Measurements from ENCODE around the gene IGFLR1.

Gene IGFLR1

GRCh38 chr19:35766571-35767104 lies 24.4 kb upstream of the IGFLR1 start:
- no peak overlapping the region for H3K27ac ChIP-seq
- no peak for TF ChIP-seq ZFX (IDR thresholded peaks at IDR 0.05; ENCODE audit: borderline replicate concordance)
- TF ChIP-seq, protein P1, sequence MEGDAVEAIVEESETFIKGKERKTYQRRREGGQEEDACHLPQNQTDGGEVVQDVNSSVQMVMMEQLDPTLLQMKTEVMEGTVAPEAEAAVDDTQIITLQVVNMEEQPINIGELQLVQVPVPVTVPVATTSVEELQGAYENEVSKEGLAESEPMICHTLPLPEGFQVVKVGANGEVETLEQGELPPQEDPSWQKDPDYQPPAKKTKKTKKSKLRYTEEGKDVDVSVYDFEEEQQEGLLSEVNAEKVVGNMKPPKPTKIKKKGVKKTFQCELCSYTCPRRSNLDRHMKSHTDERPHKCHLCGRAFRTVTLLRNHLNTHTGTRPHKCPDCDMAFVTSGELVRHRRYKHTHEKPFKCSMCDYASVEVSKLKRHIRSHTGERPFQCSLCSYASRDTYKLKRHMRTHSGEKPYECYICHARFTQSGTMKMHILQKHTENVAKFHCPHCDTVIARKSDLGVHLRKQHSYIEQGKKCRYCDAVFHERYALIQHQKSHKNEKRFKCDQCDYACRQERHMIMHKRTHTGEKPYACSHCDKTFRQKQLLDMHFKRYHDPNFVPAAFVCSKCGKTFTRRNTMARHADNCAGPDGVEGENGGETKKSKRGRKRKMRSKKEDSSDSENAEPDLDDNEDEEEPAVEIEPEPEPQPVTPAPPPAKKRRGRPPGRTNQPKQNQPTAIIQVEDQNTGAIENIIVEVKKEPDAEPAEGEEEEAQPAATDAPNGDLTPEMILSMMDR (IDR thresholded peaks at IDR 0.05), result no peak

DNA sequence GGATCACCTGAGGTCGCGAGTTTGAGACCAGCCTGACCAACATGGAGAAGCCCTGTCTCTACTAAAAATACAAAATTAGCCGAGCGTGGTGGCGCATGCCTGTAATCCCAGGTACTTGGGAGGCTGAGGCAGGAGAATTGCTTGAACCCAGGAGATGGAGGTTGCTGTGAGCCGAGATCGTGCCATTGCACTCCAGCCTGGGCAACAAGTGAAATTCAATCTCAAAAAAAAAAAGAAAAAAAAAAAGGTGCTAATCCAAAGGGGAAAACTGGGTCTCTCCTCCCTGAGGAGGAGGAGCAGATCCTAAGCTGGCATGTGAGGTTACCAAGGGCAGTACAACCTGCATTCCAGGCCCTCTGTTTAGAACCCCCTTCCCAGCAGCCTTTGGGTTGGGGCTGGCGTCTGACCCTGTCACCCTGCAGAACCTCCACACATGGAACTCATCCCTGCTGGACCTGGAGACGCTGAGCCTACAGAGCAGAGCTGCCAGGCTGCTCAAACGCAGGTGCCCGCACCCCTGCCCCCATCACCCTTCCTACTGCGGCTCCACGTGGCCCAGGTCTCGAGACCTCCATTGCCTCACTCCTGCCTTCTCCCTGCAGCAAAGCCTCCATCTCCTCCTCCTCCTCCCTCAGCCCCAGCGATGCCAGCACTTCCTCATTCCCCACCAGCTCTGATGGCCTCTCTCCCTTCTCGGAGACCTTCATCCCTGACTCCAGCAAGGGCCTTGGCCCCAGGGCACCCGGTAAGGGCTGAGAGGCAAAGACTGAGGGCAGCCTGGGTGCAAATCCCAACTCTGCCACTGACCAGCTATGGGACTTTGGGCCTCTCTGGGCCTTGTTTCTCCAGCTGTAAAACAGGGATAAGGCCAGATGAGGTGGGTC lies 22.4 kb upstream of the IGFLR1 start:
- TF ChIP-seq, protein P1 (IDR thresholded peaks at IDR 0.05), result no peak
- TF ChIP-seq ZFX (IDR thresholded peaks at IDR 0.05; ENCODE audit: borderline replicate concordance), result no peak
- H3K27ac ChIP-seq, result no peak overlapping the region

DNA sequence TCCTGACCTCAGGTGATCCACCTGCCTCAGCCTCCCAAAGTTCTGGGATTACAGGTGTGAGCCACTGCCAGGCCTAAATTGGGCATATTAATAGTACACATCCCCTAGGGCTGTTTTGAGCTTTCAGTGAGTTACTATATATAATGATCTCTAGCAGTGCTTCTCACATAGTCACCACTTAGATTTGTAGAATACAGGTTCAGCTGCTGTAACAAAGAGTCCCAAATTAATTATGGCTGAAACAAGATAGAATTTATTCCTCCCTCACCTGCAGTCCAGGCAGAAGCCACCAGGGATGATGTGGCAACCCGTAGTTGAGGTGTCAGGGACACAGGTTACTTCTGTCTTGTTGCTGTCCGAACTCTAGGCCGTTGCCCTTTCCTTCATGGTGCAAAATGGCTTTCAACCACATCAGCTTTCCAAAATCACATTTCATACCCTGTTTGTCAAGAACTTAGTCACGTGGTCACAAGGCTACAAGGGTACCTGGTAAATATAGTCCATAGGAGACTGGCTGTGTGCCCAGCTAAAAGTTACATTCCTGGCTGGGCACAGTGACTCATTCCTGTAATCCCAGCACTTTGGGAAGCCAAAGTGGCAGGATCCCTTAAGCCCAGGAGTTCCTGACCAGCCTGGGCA lies 18.6 kb upstream of the IGFLR1 start:
- no peak for TF ChIP-seq ZFX (IDR thresholded peaks at IDR 0.05; ENCODE audit: borderline replicate concordance)
- TF ChIP-seq, protein P1 (IDR thresholded peaks at IDR 0.05), result no peak
- no peak overlapping the region for H3K27ac ChIP-seq

DNA sequence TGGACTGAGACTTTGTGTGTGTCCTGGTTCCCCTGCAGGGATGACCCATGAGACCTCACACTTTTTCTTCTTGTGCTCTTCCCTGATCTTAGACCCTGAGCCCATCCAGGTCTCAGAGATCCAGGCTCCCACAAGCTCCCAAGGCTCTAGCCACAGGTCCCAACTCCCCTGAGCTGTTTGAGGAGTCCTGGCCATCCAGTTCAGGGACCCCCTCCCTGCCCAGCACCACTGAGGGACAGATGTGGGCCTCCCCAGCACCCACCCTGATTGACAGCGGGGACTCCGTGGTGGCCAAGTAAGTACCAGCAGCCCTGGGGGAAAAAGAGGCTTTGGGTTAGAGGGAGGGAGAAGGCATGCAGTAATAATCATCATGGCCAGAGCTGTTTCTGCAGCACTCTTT lies 17.4 kb upstream of the IGFLR1 start:
- TF ChIP-seq, protein P1 (IDR thresholded peaks at IDR 0.05), result no peak
- TF ChIP-seq ZFX (IDR thresholded peaks at IDR 0.05; ENCODE audit: borderline replicate concordance), result no peak
- no peak overlapping the region for H3K27ac ChIP-seq

DNA sequence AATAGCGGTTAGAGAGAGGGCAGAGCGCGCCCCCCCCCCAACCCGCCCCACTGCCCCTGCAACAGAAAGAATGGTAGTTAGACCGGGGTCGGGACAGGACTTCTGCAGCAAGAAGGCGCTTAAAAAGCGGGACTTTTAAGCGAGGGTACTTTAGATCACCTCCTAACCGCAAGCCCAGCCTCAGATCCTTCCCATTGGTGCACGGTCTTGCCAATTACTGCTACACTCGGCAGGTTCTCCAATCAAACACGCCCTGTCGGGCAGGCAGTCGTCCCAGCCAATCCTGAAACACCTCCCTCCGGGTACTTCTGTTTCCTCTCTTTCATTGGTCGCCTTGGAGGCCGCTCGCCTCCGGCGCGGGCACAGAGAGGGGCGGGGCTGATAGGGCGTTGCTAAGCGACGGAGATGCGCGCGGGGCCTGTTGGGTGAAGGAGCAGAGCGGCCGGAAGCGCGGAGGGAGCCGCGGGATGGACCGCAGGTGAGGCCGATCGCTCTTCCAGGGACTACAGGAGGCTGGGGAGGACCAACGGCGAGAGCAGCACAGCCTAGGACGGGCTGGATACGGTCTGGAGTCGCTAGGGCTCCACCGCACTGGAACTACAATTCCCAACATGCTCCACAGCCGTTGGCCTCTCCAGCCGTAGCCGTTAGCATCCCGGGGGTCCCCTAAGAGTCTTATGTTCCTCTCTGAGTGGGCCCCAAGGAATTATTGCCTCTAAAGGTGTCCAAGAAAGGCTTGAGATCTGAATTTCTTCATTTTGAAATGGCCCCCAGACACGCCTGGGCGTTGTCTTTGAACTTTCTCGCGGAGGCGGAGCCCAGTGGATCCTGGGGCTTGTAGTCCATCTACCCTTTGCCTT lies 15.7 kb upstream of the IGFLR1 start, which contains the start of gene PROSER3:
TSS of gene PROSER3 (plus strand) at position 428 of the 860 bp plus-strand sequence. CDS start at position 468, 40 bp downstream.
- peak within 1 kb of the TSS; percentile 97 for H3K27ac ChIP-seq
- TF ChIP-seq ZFX (IDR thresholded peaks at IDR 0.05; ENCODE audit: borderline replicate concordance), result no peak
- TF ChIP-seq, protein P1 (IDR thresholded peaks at IDR 0.05), result no peak

DNA sequence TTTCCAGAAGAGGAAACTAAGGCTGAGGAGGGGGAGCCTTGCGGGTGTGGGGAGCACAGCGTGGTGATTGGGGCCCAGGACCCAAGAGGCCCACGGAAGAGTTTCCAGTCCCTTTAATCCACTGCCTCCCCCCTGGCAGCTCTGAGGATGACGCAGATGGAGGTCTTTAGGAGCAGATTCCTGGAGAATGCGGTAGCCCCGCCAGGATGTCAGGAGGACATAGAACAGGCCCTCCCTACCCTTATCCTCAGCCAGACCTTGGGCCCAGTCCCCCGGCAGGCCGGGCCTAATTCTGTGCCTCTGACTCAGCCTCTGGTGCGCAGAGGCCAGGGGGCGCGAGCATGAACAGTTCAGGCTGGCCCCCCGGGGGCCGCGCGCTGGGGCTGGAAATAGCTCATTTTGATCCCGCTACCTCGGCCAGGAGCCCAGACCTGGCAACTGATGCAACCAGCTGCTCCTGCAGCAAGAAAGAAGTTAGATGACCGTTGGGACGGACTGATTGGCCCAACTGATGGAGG lies 15.0 kb upstream of the IGFLR1 start:
- peak overlapping the region; percentile 97 for H3K27ac ChIP-seq
- TF ChIP-seq, protein P1 (IDR thresholded peaks at IDR 0.05), result no peak
- TF ChIP-seq ZFX (IDR thresholded peaks at IDR 0.05; ENCODE audit: borderline replicate concordance), result no peak

All from 22Rv1 (cell line).